NK-92 treated with Interleukin-12 subunit alpha and Interleukin-12 subunit beta, amount 100 ng/mL, for 24 hours (cell line): ENCODE data around the gene KDM4B.

Experiments
- DNase-seq: peaks from one replicate; lab custom pipeline; 2025; lab: John Stamatoyannopoulos, UW

Gene KDM4B

GRCh38 chr19:5138606-5139582 is 170.0 kb downstream of the KDM4B start:
- DNase-seq = peak; percentile 71

GRCh38 chr19:5139583-5140325 is 170.8 kb downstream of the KDM4B start:
- no peak for DNase-seq

GRCh38 chr19:5141129-5141849 is 172.4 kb downstream of the KDM4B start:
- DNase-seq = no peak

GRCh38 chr19:5141850-5142724 is 173.2 kb downstream of the KDM4B start:
- no peak for DNase-seq

- DNase-seq = no peak
These were observed 173.8 kb downstream of the KDM4B start for GRCh38 chr19:5142725-5143097.

GRCh38 chr19:5143471-5144411 is 174.8 kb downstream of the KDM4B start:
- DNase-seq = peak; percentile 13

GRCh38 chr19:5144545-5145179 is 175.7 kb downstream of the KDM4B start:
- DNase-seq = no peak

GRCh38 chr19:5145521-5146511 is 176.9 kb downstream of the KDM4B start:
- DNase-seq = no peak

GRCh38 chr19:5147074-5147977 is 178.4 kb downstream of the KDM4B start:
- no peak for DNase-seq

GRCh38 chr19:5147978-5148793 is 179.3 kb downstream of the KDM4B start:
- DNase-seq = no peak

- DNase-seq = no peak
These were observed 179.9 kb downstream of the KDM4B start for GRCh38 chr19:5148794-5149190.

GRCh38 chr19:5149508-5149907 is 180.6 kb downstream of the KDM4B start:
- no peak for DNase-seq

GRCh38 chr19:5149932-5150901 is 181.3 kb downstream of the KDM4B start:
- DNase-seq = no peak

- DNase-seq = no peak
These were observed 182.2 kb downstream of the KDM4B start for GRCh38 chr19:5150902-5151741.
